ENCODE results near the gene FLACC1. TPM values are rescaled to one million over a fixed set of nuclear protein-coding genes. Genes with fewer than 3 reads are reported as not detected.

The FLACC1 gene
- total and polyA plus RNA-seq, 9 of the 15 experiments (the other 6 are each of a cell fraction or from before 2014, with no cell fraction given): 0.07 to 0.68 (median 0.22) TPM; not detected in 2

GRCh38 chr2:201257956-201258665 is 99.0 kb downstream of the FLACC1 start (continued):
- TF ChIP-seq TFAP4 (CRISPR knock-in tag; IDR thresholded peaks at IDR 0.05; ENCODE audit: borderline replicate concordance) (no peak; the same call in 1 of the 2 replicates), RBM17 (IDR thresholded peaks at IDR 0.05; ENCODE audit: borderline replicate concordance, low read depth, low read length) (no peak), CLOCK (CRISPR knock-in tag; IDR thresholded peaks at IDR 0.05; ENCODE audit: borderline replicate concordance) (no peak), RB1 (IDR thresholded peaks at IDR 0.05; ENCODE audit: low read depth) (no peak), PHB2 (IDR thresholded peaks at IDR 0.05; ENCODE audit: low read depth) (no peak), ZNF134 (CRISPR knock-in tag; conservative IDR thresholded peaks at IDR 0.05) (no peak), PHTF2 (CRISPR knock-in tag; IDR thresholded peaks at IDR 0.05) (no peak), ZNF277 (CRISPR knock-in tag; IDR thresholded peaks at IDR 0.05; ENCODE audit: borderline replicate concordance) (no peak), NEUROD1 (IDR thresholded peaks at IDR 0.05; ENCODE audit: borderline replicate concordance, low read depth, low read length, partially characterized antibody) (no peak)
- TF ChIP-seq, protein P1, sequence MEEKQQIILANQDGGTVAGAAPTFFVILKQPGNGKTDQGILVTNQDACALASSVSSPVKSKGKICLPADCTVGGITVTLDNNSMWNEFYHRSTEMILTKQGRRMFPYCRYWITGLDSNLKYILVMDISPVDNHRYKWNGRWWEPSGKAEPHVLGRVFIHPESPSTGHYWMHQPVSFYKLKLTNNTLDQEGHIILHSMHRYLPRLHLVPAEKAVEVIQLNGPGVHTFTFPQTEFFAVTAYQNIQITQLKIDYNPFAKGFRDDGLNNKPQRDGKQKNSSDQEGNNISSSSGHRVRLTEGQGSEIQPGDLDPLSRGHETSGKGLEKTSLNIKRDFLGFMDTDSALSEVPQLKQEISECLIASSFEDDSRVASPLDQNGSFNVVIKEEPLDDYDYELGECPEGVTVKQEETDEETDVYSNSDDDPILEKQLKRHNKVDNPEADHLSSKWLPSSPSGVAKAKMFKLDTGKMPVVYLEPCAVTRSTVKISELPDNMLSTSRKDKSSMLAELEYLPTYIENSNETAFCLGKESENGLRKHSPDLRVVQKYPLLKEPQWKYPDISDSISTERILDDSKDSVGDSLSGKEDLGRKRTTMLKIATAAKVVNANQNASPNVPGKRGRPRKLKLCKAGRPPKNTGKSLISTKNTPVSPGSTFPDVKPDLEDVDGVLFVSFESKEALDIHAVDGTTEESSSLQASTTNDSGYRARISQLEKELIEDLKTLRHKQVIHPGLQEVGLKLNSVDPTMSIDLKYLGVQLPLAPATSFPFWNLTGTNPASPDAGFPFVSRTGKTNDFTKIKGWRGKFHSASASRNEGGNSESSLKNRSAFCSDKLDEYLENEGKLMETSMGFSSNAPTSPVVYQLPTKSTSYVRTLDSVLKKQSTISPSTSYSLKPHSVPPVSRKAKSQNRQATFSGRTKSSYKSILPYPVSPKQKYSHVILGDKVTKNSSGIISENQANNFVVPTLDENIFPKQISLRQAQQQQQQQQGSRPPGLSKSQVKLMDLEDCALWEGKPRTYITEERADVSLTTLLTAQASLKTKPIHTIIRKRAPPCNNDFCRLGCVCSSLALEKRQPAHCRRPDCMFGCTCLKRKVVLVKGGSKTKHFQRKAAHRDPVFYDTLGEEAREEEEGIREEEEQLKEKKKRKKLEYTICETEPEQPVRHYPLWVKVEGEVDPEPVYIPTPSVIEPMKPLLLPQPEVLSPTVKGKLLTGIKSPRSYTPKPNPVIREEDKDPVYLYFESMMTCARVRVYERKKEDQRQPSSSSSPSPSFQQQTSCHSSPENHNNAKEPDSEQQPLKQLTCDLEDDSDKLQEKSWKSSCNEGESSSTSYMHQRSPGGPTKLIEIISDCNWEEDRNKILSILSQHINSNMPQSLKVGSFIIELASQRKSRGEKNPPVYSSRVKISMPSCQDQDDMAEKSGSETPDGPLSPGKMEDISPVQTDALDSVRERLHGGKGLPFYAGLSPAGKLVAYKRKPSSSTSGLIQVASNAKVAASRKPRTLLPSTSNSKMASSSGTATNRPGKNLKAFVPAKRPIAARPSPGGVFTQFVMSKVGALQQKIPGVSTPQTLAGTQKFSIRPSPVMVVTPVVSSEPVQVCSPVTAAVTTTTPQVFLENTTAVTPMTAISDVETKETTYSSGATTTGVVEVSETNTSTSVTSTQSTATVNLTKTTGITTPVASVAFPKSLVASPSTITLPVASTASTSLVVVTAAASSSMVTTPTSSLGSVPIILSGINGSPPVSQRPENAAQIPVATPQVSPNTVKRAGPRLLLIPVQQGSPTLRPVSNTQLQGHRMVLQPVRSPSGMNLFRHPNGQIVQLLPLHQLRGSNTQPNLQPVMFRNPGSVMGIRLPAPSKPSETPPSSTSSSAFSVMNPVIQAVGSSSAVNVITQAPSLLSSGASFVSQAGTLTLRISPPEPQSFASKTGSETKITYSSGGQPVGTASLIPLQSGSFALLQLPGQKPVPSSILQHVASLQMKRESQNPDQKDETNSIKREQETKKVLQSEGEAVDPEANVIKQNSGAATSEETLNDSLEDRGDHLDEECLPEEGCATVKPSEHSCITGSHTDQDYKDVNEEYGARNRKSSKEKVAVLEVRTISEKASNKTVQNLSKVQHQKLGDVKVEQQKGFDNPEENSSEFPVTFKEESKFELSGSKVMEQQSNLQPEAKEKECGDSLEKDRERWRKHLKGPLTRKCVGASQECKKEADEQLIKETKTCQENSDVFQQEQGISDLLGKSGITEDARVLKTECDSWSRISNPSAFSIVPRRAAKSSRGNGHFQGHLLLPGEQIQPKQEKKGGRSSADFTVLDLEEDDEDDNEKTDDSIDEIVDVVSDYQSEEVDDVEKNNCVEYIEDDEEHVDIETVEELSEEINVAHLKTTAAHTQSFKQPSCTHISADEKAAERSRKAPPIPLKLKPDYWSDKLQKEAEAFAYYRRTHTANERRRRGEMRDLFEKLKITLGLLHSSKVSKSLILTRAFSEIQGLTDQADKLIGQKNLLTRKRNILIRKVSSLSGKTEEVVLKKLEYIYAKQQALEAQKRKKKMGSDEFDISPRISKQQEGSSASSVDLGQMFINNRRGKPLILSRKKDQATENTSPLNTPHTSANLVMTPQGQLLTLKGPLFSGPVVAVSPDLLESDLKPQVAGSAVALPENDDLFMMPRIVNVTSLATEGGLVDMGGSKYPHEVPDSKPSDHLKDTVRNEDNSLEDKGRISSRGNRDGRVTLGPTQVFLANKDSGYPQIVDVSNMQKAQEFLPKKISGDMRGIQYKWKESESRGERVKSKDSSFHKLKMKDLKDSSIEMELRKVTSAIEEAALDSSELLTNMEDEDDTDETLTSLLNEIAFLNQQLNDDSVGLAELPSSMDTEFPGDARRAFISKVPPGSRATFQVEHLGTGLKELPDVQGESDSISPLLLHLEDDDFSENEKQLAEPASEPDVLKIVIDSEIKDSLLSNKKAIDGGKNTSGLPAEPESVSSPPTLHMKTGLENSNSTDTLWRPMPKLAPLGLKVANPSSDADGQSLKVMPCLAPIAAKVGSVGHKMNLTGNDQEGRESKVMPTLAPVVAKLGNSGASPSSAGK (IDR thresholded peaks at IDR 0.05): peak; percentile 83
